GM21528 (cell line): ENCODE measurements around the gene IQSEC2.

Experiments used
- ATAC-seq: cut with Tn5 transposase; IDR thresholded peaks from one replicate; pipeline ENCODE4 v1.9.1; 2021; ENCODE audit warnings: mild to moderate bottlenecking, moderate library complexity; ENCODE audit not compliant: unreplicated experiment, low FRiP score

Gene IQSEC2

DNA sequence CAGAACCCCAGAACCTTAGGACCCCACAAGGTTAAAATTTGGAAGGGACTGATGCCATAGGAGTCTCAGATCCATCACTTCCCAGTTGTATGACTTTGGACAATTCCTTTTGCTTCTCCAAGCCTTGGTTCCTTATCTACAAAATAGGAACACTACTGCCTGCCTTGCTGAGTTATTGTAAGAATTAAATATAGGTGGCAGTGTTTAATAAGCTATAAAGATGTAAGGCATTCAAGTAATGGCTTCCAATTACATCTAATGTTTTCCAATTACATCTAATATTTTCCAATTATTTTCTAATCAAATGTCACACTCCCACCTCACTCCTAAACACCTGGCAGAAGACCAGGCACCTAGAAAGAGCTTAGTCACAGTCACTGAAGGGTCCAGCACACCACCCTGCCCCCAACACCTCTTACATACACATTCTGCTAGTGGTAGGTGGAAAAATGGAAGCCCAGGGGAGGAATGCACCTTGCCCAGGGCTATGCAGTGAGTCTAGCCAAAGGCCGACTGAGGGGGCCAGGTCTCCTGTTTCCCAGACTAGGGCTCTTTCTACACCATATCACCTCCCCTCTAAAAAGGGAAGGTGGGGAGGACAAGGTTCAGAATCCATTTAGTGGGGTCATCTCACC is 31.9 kb downstream of the IQSEC2 start:
- no peak for ATAC-seq

DNA sequence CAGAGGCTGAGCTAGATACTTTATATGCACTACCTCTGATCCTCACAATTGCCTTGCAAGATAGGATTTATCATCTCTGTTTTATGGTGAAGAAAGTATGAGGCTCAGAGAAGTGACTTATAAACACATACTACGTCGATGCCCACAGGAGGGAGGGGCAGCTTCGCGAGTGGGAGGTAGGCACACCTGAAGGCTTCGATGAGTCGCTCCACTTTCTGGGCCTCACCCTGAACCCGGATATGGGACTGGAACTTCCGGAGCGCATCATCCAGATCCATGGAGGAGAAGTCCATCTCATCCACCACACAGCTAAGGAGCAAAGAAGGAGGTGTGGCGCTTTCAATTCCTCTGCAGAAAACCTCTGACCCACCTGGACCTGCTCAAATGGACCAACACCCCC is 33.5 kb downstream of the IQSEC2 start:
- no peak for ATAC-seq

DNA sequence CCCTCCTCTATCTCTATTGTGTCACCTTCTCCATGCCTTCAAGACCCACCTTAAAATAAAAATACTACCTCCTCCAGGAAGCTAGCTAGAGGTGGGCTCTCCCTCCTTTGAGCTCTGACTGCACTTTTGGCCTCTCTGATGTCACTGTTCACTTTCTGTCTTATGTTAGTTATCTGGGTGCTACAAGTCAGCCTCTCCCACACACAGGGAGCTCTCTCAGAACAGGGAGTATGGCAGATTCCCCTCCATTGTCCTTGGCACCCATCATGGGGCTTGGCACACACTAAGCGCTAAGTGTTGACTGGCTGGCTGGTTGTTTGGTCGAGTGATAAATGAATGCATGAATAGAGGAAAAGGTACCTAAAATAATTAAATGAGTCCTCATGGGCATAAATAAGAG is 35.2 kb downstream of the IQSEC2 start:
- no peak for ATAC-seq

DNA sequence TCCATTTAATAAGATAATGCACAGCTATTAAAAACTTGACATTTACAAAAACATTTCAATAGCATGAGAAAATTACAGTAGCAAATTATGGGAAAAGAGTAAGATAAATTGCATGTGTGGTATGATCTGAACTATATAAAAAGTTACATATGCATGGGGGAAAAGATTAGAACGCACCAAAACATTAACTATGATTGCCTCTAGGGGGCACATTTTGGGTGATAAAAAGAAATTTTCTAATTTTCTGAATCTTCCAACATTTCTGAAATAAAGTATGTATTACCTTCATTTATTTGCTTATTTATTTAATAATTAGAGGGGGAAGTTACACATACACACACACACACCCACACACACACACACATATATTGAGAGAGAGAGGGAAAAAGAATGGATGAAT is 36.8 kb downstream of the IQSEC2 start:
- ATAC-seq, result no peak

DNA sequence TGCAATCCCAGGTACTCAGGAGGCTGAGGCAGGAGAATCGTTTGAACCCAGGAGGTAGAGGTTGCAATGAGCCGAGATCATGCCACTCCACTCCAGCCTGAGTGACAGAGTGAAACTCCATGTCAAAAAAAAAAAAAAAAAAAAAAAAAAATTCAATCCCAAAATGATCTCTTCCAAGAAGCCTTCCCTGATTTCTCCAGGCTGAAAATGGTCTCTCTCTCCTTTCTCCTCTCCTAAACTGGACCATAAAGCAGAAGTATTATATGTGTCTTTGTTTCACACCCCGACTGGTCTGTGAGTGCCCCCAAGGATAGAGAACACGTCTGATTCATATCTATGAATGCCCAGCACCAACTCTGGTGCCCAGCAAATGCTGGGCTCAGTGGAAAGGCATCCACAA is 39.1 kb downstream of the IQSEC2 start:
- no peak for ATAC-seq

DNA sequence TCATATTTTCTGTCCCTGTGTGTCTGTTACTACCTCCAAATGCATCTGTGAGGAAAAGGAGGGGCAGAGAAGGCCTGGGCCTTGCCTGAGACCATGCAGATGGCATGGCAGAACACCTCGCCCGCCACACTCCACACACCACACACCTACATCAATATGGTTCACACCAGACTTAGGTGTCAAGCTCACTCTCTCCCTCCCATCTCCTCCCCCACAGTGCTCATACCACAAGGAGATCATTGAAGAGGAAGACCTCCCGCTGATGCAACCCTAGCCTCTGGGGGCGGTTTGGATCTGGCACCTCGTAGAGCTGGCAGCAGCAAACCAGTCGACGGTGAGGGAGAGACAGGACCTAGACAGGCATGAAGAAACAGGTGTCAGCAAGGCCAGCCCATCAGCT is 39.8 kb downstream of the IQSEC2 start:
- no peak for ATAC-seq

DNA sequence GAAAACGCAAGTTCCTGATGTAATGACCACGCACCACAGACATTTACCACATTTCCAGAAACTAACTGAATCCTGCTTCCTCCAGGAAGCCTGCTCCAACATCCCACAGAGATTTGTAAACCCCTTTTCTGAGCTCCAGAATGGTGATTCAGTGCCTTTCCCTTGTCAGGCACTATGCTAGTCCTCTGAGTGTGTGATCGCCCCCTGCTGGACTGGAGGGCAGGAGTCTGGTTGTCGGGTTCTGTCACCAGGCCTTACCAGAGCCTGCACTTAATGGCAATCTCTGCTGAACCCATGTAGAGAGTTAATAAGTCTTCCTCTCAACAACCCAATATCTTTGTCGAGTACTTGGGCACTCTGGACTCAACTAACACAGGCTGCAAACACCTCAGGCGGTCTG is 41.9 kb downstream of the IQSEC2 start:
- no peak for ATAC-seq

DNA sequence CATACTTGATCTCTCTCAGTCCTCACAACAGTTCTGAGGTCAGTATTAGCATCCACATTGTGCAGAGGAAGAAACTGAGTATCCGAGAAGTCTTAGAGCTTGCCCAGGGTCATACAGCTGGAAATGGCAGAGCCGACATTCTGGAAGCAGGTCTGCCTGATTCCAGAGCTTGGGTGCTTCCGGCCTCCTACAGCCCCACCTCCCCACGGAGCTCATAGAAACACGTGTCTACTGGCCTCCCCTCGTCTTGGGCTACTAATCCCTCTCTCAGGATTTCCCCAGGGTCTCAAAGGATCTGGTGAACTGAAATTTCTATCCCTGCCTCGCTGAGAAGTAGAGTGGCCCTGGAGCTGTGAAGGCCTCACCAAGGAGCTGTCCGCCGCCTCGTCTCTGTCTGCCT is 44.3 kb downstream of the IQSEC2 start:
- no peak for ATAC-seq

DNA sequence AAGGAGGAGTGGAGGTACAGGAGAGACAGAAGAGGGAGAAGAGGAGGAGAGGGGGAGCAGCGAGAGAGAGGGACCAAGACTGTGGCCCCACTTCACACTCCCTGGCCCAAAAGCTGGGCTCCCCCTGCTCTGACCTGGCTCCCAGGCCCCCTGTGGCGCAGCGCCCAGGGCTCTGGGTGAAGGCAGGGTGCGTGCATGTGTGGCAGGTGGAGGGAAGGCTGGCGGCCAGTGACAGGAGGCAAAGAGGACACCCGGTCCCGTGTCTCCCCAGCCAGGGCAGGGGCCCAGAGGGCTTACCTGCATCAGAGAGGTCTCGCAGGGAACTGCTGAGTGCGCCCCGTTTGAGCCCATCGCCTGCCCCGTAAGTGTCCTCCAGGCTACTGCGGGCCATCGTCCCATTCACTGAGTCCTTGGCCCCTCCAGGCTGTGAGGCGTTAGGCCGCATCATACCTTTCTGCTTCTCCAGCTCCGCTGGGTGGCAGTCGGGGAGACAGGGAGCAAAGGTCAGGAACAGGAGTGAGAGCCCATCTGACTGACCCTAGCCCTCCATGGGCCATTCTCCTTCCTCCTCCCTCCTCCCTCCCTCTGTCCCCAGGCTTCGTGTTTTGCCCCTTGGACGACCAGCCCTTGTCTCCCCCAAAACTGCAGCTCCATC is 45.2 kb downstream of the IQSEC2 start:
- no peak for ATAC-seq

DNA sequence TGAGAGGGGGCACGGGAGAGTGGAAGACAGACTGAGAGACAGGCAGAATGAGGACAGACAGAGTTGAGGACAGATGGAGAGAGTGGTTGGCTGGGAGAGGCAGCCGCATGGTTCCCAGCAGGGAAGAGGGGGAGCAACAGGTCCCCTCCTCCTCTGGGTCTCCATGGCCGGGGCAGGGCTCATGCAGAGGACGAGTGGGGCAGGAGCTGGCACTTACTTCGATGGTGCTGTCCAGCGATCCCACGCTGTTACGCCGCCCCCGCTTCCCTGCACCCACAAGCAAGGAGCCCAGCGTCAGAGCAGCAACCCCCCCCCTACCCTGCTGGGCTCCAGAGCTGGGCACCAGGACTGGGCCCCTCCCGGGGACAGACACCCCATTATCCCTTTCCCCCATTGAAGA is 45.8 kb downstream of the IQSEC2 start:
- ATAC-seq, result no peak

DNA sequence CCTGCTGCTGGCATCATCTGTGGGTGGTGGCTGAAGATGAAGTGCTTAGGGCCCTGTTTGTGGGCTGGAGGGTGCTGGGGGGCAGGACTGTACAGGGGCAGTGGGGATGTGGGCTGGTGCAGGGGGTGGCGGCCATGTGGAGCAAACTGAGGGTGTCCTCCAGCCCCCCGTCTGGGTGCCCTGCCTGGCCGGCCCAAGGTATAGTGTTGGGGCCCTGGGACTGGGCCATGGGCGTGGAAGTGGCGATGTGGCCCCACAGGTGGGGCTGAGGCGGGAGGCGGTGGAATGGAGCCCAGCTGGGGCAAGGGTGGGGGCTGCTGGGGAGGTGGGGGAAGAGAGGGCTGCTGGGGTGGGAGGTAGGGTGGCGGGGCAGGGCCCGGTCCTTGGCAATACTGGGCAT is 46.9 kb downstream of the IQSEC2 start:
- no peak for ATAC-seq

DNA sequence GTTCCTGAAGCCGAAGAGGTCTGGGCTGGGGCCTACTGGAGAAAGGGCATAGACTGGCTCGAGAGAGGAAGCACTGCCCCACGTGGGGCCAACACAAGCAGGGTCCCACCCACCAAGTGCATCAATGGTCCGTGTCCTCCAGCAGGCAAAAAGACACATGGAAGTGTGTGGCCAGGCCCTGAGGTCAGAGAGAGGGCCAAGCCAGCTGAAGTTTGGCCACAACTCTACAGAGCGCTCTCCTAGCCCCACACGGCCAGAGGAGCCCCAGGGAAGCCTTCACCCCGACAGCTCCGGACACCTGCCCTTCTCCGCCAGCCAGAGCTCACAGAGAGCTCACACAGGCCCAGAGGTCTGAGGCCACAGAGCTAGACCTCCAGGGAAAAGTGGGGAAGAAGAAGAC is 47.8 kb downstream of the IQSEC2 start:
- ATAC-seq, result no peak

DNA sequence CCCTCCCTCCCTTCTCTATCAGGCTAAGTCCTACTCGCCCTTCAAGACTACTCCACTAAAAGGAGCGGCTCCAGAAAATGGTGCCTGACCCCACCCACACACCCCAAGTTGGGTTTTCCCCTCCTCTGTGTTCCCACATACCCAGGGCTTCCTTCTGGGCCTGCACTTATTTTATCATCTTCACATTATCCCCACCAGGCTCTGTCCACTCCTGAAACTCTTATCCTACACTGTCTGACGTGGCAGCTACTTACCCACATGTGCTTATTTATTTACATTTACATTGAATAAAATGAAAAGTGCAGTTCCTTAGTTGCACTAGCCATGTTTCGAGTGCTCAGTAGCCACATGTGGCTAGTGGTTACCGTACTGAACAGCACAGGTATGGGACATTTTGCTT is 51.3 kb downstream of the IQSEC2 start:
- no peak for ATAC-seq

DNA sequence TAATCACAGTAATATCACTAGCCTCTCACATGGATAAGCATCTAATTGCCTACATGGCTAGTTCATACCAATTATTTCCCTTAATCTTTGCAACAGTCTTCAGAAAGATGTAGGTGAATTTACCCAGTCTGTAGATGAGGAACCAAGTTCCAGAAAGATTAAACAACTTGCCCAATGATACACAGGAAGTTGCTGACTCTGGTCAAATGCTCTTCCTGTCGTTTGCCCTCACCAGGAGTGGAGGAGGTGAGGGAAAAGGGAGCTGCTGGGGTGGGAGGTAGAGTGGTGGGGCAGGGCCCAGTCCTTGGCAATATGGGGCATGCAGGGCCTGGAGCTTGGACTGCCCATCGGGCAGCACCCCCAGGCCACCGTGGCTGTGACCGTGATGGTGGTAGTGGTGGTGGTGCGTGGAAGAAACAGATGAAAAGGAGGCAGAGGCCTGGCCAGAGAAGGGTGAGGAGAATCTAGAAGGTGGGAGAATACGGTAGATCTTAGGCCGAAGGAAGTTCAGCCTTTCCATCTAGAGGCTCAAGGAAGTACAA is 54.1 kb downstream of the IQSEC2 start:
- no peak for ATAC-seq

DNA sequence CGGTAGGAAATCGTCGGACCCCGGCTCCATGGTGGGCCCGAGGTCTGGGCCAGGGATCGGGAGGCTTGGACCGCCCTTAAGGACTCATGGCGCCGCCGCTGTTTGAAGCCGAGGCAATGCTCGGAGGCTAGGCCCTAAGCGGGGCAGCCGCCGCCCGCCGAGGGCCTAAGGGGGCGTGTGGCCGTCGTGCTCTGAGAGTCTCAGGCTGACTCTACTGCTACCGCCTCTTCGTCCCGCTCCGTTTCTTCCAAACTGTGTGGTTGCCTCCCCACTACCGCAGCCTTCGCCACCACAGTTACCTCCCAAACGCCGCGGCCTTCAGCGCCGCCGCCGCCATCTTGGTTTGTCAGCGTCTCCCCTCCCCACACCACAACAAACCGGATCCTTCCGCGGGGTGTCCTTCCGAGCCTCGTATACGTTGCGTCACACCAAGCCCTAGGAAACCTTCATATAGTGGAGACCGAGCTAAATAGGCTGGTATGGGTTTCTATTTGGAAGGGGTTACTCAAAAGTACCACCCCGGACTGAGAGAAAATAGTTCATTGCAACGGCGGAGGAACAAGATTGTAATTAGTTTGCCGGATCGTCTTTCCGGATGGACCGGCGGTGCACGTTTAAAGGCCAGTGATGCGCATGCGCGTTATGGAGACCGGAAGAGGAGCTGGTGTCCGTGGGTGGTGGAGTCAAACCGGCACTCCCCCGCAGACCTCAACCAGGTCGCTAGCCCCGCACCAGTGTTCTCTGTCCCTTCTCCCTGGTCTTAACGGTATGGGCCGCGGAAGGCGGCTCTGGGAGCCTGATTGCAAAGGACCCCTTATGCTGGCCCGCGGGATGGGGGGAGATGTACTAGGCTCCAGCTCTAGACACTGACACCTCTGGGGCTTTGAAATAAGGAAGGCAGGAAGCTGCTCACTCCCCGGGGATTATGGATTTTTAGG is 56.3 kb downstream of the IQSEC2 start, which contains the start of gene KDM5C:
KDM5C (minus strand) TSS at position 348 of the 938 bp plus-strand sequence; CDS start at position 30, 318 bp downstream.
- peak; percentile 70 for ATAC-seq

DNA sequence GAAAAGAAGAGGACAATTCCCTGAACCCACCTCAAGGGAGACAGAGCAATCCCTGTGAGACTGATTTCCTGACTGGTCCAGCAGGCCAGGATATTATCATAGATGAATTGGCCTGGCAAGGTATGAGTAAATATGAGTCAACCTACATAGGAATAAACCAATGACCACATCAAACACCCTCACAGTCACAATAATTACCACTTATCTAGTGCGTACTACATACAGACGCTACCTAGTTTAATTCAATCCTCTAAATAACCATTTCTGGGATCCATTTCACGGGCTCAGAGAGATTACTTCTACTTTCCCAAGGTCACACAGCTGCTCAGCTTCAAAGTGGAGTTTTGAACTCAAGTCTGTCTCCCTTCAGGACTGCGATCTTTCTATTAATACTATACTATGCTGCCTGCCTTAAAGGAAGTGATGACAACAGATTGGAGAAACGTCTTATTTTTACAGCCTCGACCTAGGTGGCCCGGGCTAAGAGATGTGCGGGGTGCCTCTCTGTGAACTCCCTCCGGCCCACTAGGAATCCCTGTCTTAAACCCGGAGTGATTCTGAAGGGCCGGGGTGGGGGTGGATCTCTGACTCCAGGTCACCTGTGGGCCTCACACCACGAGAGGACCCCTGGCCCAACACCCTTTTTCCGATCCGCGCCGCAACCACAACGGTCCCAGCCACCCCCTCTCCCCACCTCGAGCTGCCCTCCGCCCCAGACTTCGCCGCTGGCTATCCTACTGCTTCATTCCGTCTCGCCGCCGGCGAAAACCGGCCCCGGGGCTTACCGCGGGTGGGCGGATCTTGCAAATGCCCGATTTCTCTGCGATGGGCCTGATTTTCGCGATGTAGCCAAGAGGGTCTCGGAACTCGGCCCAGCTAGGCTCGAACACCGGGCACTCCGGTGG is 57.2 kb downstream of the IQSEC2 start:
- ATAC-seq, result peak; percentile 16

DNA sequence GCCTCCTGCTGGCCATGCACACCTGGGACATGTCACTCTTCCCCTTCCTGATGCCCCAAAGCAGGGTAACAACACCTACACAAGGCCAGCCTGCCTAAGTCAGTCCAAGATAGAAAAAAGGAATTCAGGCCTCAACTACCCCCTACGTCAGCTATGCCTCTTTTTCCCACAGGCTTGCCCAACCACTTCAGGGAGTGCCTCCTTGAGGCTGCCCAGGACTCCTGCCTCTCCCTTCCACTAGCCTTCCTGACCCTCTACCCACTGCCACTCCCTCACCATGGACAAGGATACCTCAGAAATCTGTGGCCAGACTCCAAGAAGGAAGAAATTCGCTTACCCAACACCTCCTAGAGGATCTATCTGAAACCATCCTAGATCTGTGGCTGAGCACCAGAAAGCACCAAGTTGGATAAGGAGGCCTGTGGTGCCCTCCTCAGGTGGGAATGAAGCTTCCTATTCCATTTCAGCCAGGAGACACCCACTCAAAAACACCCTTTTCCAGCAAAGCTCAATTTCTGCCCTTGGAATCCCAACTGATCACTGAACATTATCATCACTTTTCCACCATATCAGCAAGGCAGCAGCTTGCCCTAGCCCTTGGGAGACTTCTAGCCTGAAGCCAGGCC is 58.2 kb downstream of the IQSEC2 start:
- ATAC-seq, result no peak
